Activated naive CD4-positive, alpha-beta T cell treated with anti-CD3 and anti-CD28 coated beads, Interleukin-2, amount 10 ng/mL, durations not matched to agents 7 days and 5 days (primary cell): ENCODE measurements around the gene DNAJA1.
"Not testable (repeated sequence)": the region's sequence is repeated elsewhere in the genome, so short reads cannot be mapped to it uniquely, and the experiment has no call there.

Experiments
- CTCF ChIA-PET: fragments of 350-600 bp; sonication (Branson Sonifier 250); formaldehyde crosslinking; loops from one replicate; lab custom pipeline; 2021; ENCODE audit warnings: antibody characterized with exemption; lab: Charles Lee
- DNase-seq: peaks from one replicate; pipeline ENCODE4 v3.0.0-alpha.2; 2020
- H3K27ac Mint-ChIP-seq: one replicate; pipeline ENCODE4 v1.8.0; 2021; ENCODE audit warnings: mild to moderate bottlenecking, moderate library complexity, mixed read lengths
- H3K27me3 Mint-ChIP-seq: one replicate; pipeline ENCODE4 v1.8.0; 2021; ENCODE audit warnings: mild to moderate bottlenecking, mixed read lengths
- H3K36me3 Mint-ChIP-seq: one replicate; pipeline ENCODE4 v1.8.0; 2021; ENCODE audit warnings: mixed read lengths
- H3K4me1 Mint-ChIP-seq: one replicate; pipeline ENCODE4 v1.8.0; 2021; ENCODE audit warnings: mixed read lengths
- H3K4me3 Mint-ChIP-seq: one replicate; pipeline ENCODE4 v1.8.0; 2021; ENCODE audit warnings: mild to moderate bottlenecking, moderate library complexity, mixed read lengths
- H3K9me3 Mint-ChIP-seq: one replicate; pipeline ENCODE4 v1.8.0; 2021; ENCODE audit warnings: mixed read lengths

Gene DNAJA1

DNA sequence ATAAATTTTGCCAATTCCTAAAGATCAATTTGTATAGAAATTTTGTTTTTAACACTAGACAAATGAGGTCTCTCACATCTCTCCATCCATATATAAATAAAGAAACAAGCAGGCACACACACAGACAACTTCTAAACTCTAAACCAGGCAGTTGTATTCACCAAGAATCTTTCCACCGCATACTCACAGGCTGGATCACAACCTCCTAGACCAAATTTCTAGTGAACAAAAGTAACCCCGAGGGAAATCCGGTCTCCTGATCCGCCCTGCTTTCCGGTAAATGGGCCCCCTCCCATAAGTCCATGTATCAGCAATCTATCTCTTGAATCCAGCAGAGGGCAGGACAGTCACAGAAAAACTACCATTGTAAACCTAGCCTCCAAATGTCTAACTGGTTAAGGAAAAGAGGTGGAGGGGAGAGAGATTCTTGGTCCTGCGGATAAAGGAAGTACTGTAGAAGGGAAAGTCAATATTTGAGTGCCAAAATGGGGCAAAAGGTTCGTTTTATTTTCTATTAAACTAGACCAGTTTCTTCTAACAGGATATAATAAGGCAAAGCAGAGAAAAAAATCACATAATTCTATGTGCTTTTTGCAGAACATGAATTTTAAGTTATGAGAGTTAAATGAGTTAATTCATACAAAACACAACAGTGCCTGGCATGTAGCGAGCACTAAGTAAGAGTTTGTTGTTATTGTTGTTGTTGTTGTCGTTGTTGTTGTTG is 56.2 kb downstream of the DNAJA1 start:
- Mint-ChIP-seq H3K27ac (no peak overlapping the region), H3K4me1 (peaks cover 38% of the 10 kb centered on the region), H3K27me3 (peaks cover 7% of the 10 kb centered on the region), H3K9me3 (peaks cover 2% of the 10 kb centered on the region), H3K36me3 (peaks cover 2% of the 10 kb centered on the region), H3K4me3 (no peak overlapping the region)
- CTCF ChIA-PET = interaction anchor here (1.1 to 3.7 kb wide), 4 partner anchors 87 to 145 kb away, joined by 4 to 32 read pairs (median 12); no protein-coding TSS in a partner anchor
- peak; percentile 82 for DNase-seq

- H3K27me3 Mint-ChIP-seq = peaks cover 11% of the 10 kb centered on the region
- H3K4me3 Mint-ChIP-seq = peak overlapping the region; percentile 29
- H3K9me3 Mint-ChIP-seq = peaks cover 2% of the 10 kb centered on the region
- H3K4me1 Mint-ChIP-seq = peaks cover 31% of the 10 kb centered on the region
- CTCF ChIA-PET = interaction anchor here (0.6 to 3.7 kb wide), 6 partner anchors 14 to 144 kb away, joined by 3 to 32 read pairs (median 6); no protein-coding TSS in a partner anchor
- peak; percentile 59 for DNase-seq
- H3K36me3 Mint-ChIP-seq = no peaks in the 10 kb centered on the region
- H3K27ac Mint-ChIP-seq = peak overlapping the region; percentile 79
Observed at GRCh38 chr9:33082128-33082527, 57.1 kb downstream of the DNAJA1 start.

DNA sequence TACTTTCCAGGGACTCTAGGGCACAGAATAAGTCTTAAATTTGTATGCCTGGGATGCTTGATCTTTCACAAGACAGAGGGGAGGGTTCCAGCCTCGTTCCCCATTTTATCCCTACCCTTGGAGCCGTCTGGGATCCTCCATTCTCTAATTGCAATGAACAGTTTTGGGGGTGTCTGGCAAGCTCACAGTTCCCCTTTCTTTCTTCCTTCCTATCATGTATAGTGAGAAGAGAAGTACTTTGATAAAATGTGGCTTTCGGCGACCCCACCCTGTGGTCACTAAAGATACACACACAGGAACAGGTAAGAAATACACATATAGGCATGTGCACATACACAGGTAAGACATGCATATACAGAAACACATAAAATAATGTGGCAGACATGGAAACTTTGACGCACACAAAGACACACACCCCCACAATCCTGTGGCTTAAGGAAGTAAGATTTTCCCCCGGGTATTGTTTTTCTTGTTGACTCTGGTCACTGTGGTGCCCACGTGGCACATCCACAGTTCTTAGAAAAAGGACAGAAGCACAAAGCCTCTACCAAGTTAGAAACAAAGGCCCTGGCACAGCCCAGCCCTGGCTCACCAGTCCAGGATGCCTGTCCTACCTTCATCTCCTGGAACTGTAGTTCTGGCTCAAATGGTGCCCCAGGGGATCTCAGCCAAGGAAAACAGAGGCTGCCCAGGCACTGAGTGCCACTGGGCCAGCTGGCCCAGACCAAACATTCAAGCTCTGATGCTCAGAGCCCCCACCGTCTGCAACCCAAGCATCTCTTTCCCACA is 57.7 kb downstream of the DNAJA1 start:
- CTCF ChIA-PET = interaction anchor here (0.6 to 3.7 kb wide), 6 partner anchors 14 to 144 kb away, joined by 3 to 32 read pairs (median 6); no protein-coding TSS in a partner anchor
- H3K9me3 Mint-ChIP-seq = peaks cover 2% of the 10 kb centered on the region
- no peaks in the 10 kb centered on the region for H3K36me3 Mint-ChIP-seq
- peaks cover 28% of the 10 kb centered on the region for H3K4me1 Mint-ChIP-seq
- peak; percentile 41 for DNase-seq
- H3K27ac Mint-ChIP-seq = peak overlapping the region; percentile 79
- peak overlapping the region; percentile 29 for H3K4me3 Mint-ChIP-seq
- H3K27me3 Mint-ChIP-seq = peaks cover 11% of the 10 kb centered on the region

DNA sequence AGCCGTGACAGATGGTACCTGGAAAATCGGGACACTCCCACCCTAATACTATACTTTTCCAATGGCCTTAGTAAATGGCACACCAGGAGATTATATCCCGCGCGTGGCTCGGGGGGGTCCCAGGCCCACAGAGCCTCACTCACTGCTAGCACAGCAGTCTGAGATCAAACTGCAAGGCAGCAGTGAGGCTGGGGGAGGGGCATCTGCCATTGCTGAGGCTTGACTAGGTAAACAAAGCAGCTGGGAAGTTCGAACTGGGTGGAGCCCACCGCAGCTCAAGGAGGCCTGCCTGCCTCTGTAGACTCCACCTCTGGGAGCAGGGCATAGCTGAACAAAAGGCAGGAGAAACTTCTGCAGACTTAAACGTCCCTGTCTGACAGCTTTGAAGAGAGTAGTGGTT is 60.6 kb downstream of the DNAJA1 start:
- Mint-ChIP-seq H3K27me3 (peaks cover 26% of the 10 kb centered on the region), H3K4me1 (peaks cover 16% of the 10 kb centered on the region)
- H3K4me3 Mint-ChIP-seq, H3K9me3 Mint-ChIP-seq, H3K27ac Mint-ChIP-seq, CTCF ChIA-PET, H3K36me3 Mint-ChIP-seq, DNase-seq: not testable (repeated sequence)
